ENCODE measurements around the gene KSR2.
"Not testable (repeated sequence)": the region's sequence is repeated elsewhere in the genome, so short reads cannot be mapped to it uniquely, and the experiment has no call there.

The KSR2 gene

DNA sequence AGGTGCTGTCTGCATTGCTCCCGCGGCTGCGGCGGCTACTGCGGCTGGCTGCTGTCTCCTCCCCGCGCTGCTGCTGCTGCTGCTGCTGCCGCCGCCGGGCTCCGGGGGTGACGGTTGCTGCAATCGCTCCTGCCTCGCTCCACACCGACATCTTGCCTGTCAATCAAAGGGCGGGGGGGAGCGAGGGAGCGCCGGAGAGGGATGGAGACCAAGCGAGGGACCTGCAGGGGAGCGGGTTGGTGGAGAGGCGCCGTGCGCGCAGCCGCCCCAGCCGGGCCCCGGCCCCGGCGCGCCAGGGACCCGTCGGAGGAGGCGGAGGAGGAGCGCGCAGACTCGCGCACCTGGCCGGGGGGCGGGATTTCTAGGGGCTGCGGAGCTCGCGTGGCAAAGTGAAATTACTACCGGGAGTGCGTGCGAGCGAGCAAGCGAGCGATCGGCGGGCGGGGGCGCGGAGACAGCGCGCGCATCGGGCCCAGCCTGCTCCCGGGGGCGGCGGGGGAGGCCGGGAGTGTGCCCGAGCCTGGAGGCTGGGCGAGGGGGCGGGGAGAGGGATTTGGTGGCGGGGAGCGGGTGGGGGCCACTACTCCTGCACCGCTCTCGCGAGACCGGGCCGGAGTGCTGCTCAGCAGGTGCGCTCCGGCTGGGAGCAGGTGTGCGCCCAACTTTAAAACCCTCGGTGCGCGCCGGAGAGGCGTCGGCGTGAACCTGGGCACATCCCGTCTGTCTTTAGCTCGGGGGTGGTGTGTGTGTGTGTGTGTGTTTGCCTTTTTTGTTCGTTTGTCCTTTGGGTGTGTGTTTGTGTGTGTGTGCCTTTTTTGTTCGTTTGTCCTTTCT lies at the start of gene KSR2:
Gene KSR2 (minus strand): TSS at position 165 of the 834 bp plus-strand sequence. CDS start 735 bp downstream, outside the sequence.
- H3K4me1 Mint-ChIP-seq (ENCODE audit: low read depth): peaks cover 9% of the 10 kb centered on the region
- H3K9me3 Mint-ChIP-seq (ENCODE audit: low read depth): peaks cover 7% of the 10 kb centered on the region
- H3K4me3 Mint-ChIP-seq: peak within 1 kb of the TSS; percentile 82
- peaks cover 3% of the 10 kb centered on the region for H3K36me3 Mint-ChIP-seq
- H3K27me3 Mint-ChIP-seq: peaks cover 49% of the 10 kb centered on the region
- no peak within 1 kb of the TSS for H3K27ac Mint-ChIP-seq

DNA sequence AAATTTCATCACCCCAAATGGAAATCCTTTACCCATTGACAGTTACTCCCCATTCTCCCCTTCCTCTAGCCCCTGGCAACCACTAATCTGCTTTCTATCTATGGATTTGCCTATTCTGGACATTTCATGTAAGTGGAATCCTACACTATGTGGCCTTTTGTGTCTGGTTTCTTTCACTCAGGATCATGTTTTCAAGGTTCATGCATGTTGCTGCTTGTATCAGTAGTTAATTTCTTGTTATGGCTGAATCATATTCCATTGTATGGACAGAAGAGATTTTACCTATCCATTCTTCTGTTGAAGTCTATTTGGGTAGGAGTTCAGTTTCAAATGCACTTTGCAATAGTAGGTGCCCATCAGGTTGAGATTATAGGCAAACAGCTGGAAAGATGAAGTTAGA lies 49.1 kb upstream of the KSR2 start:
- H3K9me3 Mint-ChIP-seq (ENCODE audit: low read depth): no peaks in the 10 kb centered on the region
- peaks cover 13% of the 10 kb centered on the region for H3K4me1 Mint-ChIP-seq (ENCODE audit: low read depth)
- H3K36me3 Mint-ChIP-seq: peaks cover 15% of the 10 kb centered on the region
- no peaks in the 10 kb centered on the region for H3K27me3 Mint-ChIP-seq
- H3K4me3 Mint-ChIP-seq: peak overlapping the region; percentile 98
- H3K27ac Mint-ChIP-seq: peak overlapping the region; percentile 23

DNA sequence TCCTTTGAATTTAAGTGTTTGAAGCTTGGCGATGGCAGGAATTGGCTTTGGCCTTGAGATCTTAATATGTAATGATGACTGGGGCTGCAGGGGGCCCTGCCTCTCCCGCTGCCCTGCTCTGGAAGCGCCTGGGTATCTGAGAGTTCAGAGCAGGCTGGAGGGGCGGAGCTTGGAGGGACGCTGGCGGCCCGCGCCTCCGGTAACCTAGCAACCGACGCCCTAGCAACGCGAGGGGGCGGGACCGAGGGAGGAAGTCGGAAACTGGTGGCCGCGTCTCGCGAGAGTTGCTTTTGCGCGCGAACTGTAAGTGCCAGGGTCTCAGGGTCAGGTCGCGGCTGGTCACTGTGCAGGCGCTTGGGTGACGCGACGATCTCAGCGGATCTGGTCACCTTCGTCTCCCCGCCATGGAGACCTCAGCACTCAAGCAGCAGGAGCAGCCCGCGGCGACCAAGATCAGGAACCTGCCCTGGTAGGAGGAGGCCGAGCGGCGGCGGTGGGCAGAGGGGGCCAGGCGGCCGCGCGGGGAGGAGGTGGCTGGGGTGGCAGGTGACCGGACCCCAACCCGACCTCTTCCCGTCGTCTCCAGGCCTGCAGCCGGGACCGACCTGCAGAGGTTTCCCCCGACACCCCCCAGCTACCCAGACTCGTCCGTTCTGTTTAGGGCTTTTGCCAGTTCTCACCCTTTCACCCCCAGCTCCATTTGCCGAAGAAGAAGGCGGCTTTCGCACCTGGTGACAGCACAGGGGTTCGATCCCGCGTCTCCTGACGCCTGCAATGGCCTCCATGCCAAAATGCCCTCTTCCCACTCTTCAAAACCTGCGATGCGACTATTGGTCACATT lies 47.9 kb upstream of the KSR2 start, which contains the start of gene RFC5:
Gene RFC5 (plus strand): TSS at position 280 of the 841 bp plus-strand sequence. CDS start 125 bp downstream, at position 405.
- Mint-ChIP-seq H3K4me1 (ENCODE audit: low read depth) (peaks cover 13% of the 10 kb centered on the region), H3K36me3 (peaks cover 10% of the 10 kb centered on the region), H3K27me3 (no peaks in the 10 kb centered on the region), H3K4me3 (peak within 1 kb of the TSS; percentile 98), H3K9me3 (ENCODE audit: low read depth) (no peaks in the 10 kb centered on the region), H3K27ac (peak within 1 kb of the TSS; percentile 91)

DNA sequence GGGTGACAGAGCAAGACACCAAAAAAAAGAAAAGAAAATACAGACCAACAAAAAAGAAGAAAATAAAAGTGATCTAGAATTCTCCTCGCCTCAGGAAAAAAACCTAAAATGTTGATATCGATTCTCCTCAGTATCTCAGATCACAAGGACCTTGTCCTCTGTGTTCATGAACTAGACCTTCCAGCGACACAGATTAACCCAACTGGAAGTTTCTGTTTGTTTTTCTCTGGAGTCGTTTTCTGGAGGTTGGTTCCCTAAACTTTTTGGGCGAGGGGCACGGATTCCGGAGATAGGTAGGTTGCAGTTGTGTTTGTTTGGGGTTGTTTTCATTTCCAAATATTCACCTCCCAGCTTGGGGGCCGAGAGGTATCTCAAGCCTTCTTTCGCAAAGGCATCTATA lies 47.2 kb upstream of the KSR2 start:
- H3K27me3 Mint-ChIP-seq: no peaks in the 10 kb centered on the region
- no peaks in the 10 kb centered on the region for H3K9me3 Mint-ChIP-seq (ENCODE audit: low read depth)
- H3K4me3 Mint-ChIP-seq: peak overlapping the region; percentile 98
- peaks cover 8% of the 10 kb centered on the region for H3K36me3 Mint-ChIP-seq
- H3K4me1 Mint-ChIP-seq (ENCODE audit: low read depth): peaks cover 13% of the 10 kb centered on the region
- H3K27ac Mint-ChIP-seq: no peak overlapping the region

DNA sequence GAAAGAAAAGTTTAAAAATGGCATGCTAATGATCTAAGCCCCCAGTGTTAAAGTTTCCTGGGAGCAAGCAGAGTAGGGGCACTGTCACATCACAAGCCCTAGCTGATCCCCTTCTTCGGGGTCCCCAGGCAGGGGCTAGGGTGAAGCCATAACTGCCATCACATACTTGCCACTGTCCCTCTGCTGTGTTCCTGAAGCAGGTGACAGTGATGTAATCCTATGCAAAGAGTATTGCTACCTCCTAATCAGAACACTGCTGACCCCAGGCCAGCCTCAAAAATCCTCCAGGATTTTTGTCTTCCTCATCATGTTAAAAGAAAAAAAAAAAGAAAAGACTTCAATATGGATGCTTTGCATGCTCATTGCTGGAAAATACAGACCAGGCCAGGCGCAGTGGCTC lies 46.5 kb upstream of the KSR2 start:
- Mint-ChIP-seq H3K36me3 (peaks cover 4% of the 10 kb centered on the region), H3K4me1 (ENCODE audit: low read depth) (peaks cover 13% of the 10 kb centered on the region), H3K27ac (no peak overlapping the region), H3K4me3 (peak overlapping the region; percentile 98), H3K27me3 (no peaks in the 10 kb centered on the region), H3K9me3 (ENCODE audit: low read depth) (no peaks in the 10 kb centered on the region)

DNA sequence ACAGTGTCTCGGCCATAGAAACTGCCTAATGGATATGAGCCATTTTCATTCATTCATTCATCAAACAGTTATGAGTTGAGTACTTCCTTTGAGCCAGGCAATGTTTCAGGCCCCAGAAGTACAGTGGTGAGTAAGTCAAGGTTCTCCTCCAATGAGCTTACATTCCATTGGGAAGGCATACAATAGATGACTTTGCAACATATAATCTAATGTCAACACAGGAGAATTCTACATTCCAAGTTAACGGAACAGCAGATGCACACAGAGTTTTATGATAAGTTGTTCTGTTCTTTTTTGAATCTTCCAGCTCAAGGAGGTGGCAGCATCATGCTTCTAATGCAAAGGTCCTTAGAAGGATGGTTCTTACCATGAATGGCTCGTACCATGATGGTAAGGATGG lies 44.5 kb upstream of the KSR2 start:
- no peak overlapping the region for H3K27ac Mint-ChIP-seq
- no peaks in the 10 kb centered on the region for H3K9me3 Mint-ChIP-seq (ENCODE audit: low read depth)
- peaks cover 13% of the 10 kb centered on the region for H3K4me1 Mint-ChIP-seq (ENCODE audit: low read depth)
- H3K36me3 Mint-ChIP-seq: no peaks in the 10 kb centered on the region
- H3K27me3 Mint-ChIP-seq: no peaks in the 10 kb centered on the region
- H3K4me3 Mint-ChIP-seq: no peak overlapping the region

DNA sequence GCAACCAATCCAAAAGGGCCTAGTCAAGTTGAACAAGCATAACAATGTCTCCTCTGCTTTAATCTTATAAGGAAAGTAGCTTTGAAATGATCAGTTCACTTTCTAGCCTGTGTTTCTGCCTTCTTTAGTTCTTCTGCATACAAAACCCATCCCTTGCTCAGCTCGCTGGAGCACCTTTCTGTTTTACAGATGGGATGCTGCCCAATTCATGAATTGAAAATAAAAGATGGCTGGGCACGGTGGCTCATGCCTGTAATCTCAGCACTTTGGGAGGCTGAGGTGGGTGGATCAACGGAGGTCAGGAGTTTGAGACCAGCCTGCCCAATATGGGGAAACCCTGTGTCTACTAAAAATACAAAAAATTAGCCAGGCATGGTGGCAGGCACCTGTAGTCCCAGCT lies 43.2 kb upstream of the KSR2 start:
- no peaks in the 10 kb centered on the region for H3K36me3 Mint-ChIP-seq
- no peak overlapping the region for H3K4me3 Mint-ChIP-seq
- H3K27ac Mint-ChIP-seq: no peak overlapping the region
- H3K27me3 Mint-ChIP-seq: peaks cover under 1% of the 10 kb centered on the region
- no peaks in the 10 kb centered on the region for H3K9me3 Mint-ChIP-seq (ENCODE audit: low read depth)
- peaks cover 3% of the 10 kb centered on the region for H3K4me1 Mint-ChIP-seq (ENCODE audit: low read depth)

DNA sequence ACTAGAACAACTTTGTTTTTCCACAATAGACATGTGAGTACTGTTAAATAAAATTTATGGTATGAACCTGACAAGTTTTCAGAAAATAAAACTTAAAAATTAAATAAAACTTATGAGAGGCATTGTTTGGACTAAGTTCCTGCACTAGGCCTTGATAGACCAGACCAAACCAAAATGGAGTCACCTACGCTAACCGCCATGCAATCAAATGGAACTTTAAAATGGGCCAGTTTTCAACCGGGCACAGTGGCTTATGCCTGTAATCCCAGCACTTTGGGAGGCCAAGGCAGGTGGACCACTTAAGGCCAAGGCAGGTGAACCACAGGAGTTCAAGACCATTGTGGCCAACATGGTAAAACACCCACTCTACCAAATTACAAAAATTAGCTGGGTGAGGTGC lies 42.6 kb upstream of the KSR2 start:
- no peak overlapping the region for H3K27ac Mint-ChIP-seq
- H3K4me1 Mint-ChIP-seq (ENCODE audit: low read depth): peaks cover 2% of the 10 kb centered on the region
- no peaks in the 10 kb centered on the region for H3K9me3 Mint-ChIP-seq (ENCODE audit: low read depth)
- H3K4me3 Mint-ChIP-seq: no peak overlapping the region
- peaks cover 3% of the 10 kb centered on the region for H3K27me3 Mint-ChIP-seq
- H3K36me3 Mint-ChIP-seq: no peaks in the 10 kb centered on the region

DNA sequence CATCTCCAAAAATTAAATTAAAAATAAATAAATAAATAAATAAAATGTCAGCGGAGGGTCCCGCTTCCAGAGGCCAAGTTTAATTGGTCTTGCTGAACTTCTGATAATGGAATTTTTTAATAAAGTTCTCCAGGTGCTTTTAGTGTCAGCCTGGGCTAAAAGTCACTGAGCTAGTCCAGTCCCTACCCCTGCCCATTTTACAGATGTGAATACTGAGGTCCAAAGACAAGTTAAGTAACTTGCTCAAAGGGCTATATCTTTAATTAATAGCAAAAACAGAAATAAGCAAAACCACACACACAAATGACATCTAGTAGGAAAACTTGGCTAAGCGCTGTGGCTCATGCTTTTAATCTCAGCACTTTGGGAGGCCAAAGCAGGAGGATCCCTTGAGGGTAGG lies 42.1 kb upstream of the KSR2 start:
- no peak overlapping the region for H3K27ac Mint-ChIP-seq
- H3K9me3 Mint-ChIP-seq (ENCODE audit: low read depth): no peaks in the 10 kb centered on the region

DNA sequence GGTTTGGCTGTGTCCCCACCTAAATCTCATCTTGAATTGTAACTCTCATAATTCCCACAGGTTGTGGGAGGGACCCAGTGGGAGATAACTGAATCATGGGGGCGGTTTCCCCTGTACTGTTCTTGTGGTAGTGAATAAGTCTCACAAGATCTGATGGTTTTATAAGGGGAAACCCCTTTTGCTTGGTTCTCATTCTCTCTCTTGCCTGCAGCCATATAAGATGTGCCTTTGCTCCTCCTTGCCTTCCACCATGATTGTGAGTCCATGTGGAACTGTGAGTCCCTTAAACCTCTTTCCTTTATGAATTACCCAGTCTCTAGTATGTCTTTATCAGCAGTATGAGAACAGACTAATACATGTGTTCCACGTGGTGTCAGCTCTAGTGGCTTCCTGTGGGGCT lies 31.0 kb upstream of the KSR2 start:
- H3K4me1 Mint-ChIP-seq (ENCODE audit: low read depth); H3K27me3 Mint-ChIP-seq; H3K36me3 Mint-ChIP-seq; H3K27ac Mint-ChIP-seq; H3K9me3 Mint-ChIP-seq (ENCODE audit: low read depth); H3K4me3 Mint-ChIP-seq: not testable (repeated sequence)

More for the DNA sequence above, 42.1 kb upstream of the KSR2 start:
- H3K36me3 Mint-ChIP-seq: no peaks in the 10 kb centered on the region
- H3K4me1 Mint-ChIP-seq (ENCODE audit: low read depth): no peaks in the 10 kb centered on the region
- H3K4me3 Mint-ChIP-seq: no peak overlapping the region
- H3K27me3 Mint-ChIP-seq: peaks cover 3% of the 10 kb centered on the region

DNA sequence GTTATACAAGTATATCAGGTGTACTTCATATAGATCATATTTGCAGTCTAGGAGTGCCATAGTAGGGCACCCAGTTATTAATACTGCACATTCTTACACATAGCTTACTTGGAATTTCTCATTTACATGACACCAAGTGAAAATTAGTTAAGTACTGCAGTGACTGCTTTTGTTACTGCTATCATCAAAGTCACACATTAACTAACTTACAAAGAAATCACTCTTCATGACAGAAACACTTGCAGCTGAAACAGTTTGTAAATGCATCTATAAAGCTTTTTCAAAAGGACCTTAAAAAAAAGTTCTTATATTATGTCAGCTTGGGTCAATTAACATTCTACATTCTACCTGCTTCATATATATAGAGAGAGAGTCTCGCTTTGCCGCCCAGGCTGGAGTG lies 29.9 kb upstream of the KSR2 start:
- Mint-ChIP-seq H3K4me1 (ENCODE audit: low read depth) (no peaks in the 10 kb centered on the region), H3K27me3 (peaks cover 4% of the 10 kb centered on the region), H3K4me3 (no peak overlapping the region)

DNA sequence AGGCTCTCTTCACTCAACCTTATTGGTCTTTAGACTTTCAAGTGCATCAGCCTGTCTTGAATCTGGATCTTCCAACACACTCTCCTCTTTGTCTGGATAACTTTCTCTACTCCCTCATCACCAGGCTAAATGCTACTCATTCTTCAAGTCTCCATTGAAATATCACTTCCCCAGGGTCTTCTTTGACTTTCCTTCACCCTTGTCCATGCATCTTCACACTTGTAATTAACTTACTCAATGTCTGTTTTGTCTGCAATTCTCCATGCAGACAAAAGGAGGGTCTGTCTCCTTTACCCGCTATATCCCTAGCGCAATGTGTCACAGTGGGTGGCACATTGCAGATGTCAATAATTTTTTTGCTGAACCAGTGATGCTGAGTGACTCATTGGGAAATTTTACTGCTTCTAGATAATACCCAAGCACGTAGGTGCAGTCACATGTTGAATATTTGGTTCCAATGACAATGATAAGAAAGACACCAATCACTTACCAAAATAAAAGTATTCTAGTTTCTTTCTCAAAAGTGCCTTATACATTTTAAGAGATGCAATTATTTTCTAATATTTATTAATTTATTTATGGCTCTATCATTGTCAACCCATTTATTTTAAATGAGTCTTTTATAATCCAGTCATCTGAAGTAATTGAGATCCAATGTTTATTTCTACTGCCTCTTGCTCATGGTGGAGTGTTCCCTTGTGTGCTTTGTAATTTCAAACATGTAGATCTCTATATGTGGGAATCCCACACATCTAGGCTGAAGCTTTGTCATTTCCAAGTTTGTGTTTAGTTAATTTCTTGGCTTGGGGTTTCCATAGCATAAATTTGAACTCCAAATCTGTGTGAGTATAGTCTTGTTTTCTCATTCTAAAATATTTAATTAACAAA lies 26.0 kb upstream of the KSR2 start:
- no peaks in the 10 kb centered on the region for H3K4me1 Mint-ChIP-seq (ENCODE audit: low read depth)
- H3K36me3 Mint-ChIP-seq: no peaks in the 10 kb centered on the region
- H3K4me3 Mint-ChIP-seq: no peak overlapping the region
- H3K27me3 Mint-ChIP-seq: peaks cover 7% of the 10 kb centered on the region
- peaks cover 5% of the 10 kb centered on the region for H3K9me3 Mint-ChIP-seq (ENCODE audit: low read depth)
- H3K27ac Mint-ChIP-seq: peak overlapping the region; percentile 6

More for the DNA sequence above, 29.9 kb upstream of the KSR2 start:
- no peaks in the 10 kb centered on the region for H3K36me3 Mint-ChIP-seq
- H3K27ac Mint-ChIP-seq: no peak overlapping the region
- peaks cover 5% of the 10 kb centered on the region for H3K9me3 Mint-ChIP-seq (ENCODE audit: low read depth)

DNA sequence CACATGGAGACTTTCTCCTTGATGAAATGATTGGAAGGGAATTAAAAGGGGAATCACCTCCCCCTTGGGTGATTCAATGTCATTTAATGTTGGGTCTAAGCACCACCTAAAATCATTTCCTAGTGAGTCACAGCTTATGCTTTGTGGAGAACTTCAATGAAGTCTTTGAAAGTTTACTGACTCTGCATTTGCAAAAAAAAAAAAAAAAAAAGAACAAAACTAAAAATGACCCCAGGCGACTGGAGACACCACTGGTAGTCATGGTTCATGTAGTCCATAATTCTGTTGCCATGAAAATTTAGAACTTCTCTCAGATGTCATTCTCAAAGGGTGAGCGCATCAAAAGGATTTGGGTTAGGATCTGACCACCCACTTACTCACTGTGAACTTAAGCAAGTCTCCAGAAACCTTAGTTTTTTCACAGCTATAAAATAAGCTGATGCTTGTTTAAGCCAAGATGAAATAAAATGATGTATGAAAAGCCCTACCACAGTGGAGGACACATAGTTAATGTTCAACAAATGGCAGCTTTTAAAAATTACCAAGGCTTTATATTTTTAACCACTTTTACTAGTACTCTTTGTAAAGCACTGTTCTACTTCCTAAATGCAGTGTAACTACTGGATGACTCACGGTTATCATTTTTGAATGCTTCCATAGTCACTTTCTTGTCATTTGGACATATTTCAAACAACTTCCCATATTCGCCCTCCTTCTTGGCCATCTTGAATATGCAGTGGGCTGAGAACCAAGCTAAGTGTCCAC lies 18.1 kb upstream of the KSR2 start:
- Mint-ChIP-seq H3K27ac (no peak overlapping the region), H3K4me3 (no peak overlapping the region), H3K4me1 (ENCODE audit: low read depth) (no peaks in the 10 kb centered on the region), H3K36me3 (no peaks in the 10 kb centered on the region), H3K9me3 (ENCODE audit: low read depth) (no peaks in the 10 kb centered on the region), H3K27me3 (peaks cover 7% of the 10 kb centered on the region)

DNA sequence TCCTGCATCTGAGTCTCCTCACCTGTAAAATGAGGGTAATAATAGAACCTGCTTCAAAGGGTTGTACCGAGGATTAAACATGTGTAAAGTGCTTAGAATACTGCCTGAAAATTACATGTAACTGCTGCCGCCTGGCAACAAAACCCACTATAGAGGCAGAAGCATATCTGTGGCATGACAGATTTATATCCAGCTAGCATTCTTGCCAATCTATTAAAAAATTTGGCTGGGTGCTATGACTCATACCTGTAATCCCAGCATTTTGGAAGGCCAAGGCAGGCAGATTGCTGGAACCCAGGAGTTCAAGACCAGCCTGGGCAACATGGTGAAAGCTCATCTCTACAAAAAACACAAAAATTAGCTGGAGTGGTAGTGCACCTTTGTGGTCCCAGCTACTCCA lies 16.4 kb upstream of the KSR2 start:
- Mint-ChIP-seq H3K27me3 (peaks cover 6% of the 10 kb centered on the region), H3K27ac (no peak overlapping the region), H3K9me3 (ENCODE audit: low read depth) (no peaks in the 10 kb centered on the region), H3K36me3 (no peaks in the 10 kb centered on the region), H3K4me1 (ENCODE audit: low read depth) (no peaks in the 10 kb centered on the region), H3K4me3 (no peak overlapping the region)
